H9 (cell line): ENCODE results near the gene ATP6V1C2. TPM values are rescaled to one million over a fixed set of nuclear protein-coding genes. Genes with fewer than 3 reads are reported as not detected.

ENCODE experiments used
- DNase-seq: peaks from one replicate; pipeline ENCODE4 v3.0.0-alpha.2; 2017
- H2AFZ ChIP-seq: one replicate; pipeline ENCODE4 v1.6.1; 2013; ENCODE audit warnings: mild to moderate bottlenecking, low read length, control low read depth, moderate library complexity
- H2AK5ac ChIP-seq: 2 replicates; pipeline ENCODE4 v1.6.1; 2013; ENCODE audit warnings: low read length, control low read depth, mixed read lengths; ENCODE audit not compliant: insufficient read length
- H2BK120ac ChIP-seq: one replicate; pipeline ENCODE4 v1.6.1; 2013; ENCODE audit warnings: low read depth, mild to moderate bottlenecking, low read length, control low read depth, inconsistent platforms; ENCODE audit not compliant: poor library complexity, severe bottlenecking
- H2BK12ac ChIP-seq: 2 replicates; pipeline ENCODE4 v1.6.1; 2013; ENCODE audit warnings: low read length, control low read depth, mixed read lengths, low read depth; ENCODE audit not compliant: insufficient read length
- H2BK15ac ChIP-seq: 2 replicates; pipeline ENCODE4 v1.6.1; 2013; ENCODE audit warnings: low read depth, low read length, control low read depth
- H2BK20ac ChIP-seq: one replicate; pipeline ENCODE4 v1.6.1; 2013; ENCODE audit warnings: low read depth, mild to moderate bottlenecking, low read length, control low read depth, inconsistent platforms; ENCODE audit not compliant: poor library complexity, severe bottlenecking
- H2BK5ac ChIP-seq: 2 replicates; pipeline ENCODE4 v1.6.1; 2013; ENCODE audit warnings: low read length, control low read depth, mixed read lengths; ENCODE audit not compliant: insufficient read length
- H3K14ac ChIP-seq: 2 replicates; pipeline ENCODE4 v1.6.1; 2013; ENCODE audit warnings: low read length, control low read depth; ENCODE audit not compliant: insufficient read depth
- H3K18ac ChIP-seq: 2 replicates; pipeline ENCODE4 v1.6.1; 2013; ENCODE audit warnings: low read depth, mild to moderate bottlenecking, mixed read lengths, low read length, control low read depth; ENCODE audit not compliant: insufficient read length
- H3K23ac ChIP-seq: 2 replicates; pipeline ENCODE4 v1.6.1; 2013; ENCODE audit warnings: low read length, control low read depth, mixed read lengths, low read depth; ENCODE audit not compliant: insufficient read length
- H3K23me2 ChIP-seq: 2 replicates; pipeline ENCODE4 v1.6.1; 2013; ENCODE audit warnings: low read depth, mild to moderate bottlenecking, mixed read lengths, low read length, control low read depth; ENCODE audit not compliant: insufficient read length, poor library complexity, severe bottlenecking
- H3K27ac ChIP-seq: 2 replicates; pipeline ENCODE4 v1.5.1; 2013; ENCODE audit warnings: low read length, control low read depth, mixed read lengths, low read depth; ENCODE audit not compliant: insufficient read length
- H3K27me3 ChIP-seq: 2 replicates; pipeline ENCODE4 v1.6.1; 2013; ENCODE audit warnings: low read length, control low read depth, inconsistent platforms; ENCODE audit not compliant: insufficient read depth
- H3K4ac ChIP-seq: 2 replicates; pipeline ENCODE4 v1.6.1; 2013; ENCODE audit warnings: low read depth, mild to moderate bottlenecking, control low read depth, inconsistent platforms, low read length, moderate library complexity
- H3K4me1 ChIP-seq: 2 replicates; pipeline ENCODE4 v1.6.1; 2013; ENCODE audit warnings: low read length, control low read depth, inconsistent platforms; ENCODE audit not compliant: insufficient read depth
- H3K4me2 ChIP-seq: 2 replicates; pipeline ENCODE4 v1.6.1; 2013; ENCODE audit warnings: low read length, control low read depth, mixed read lengths; ENCODE audit not compliant: insufficient read length, insufficient read depth
- H3K56ac ChIP-seq: 2 replicates; pipeline ENCODE4 v1.6.1; 2013; ENCODE audit warnings: low read depth, mild to moderate bottlenecking, mixed read lengths, low read length, control low read depth; ENCODE audit not compliant: insufficient read length
- H3K79me1 ChIP-seq: 2 replicates; pipeline ENCODE4 v1.6.1; 2013; ENCODE audit warnings: low read depth, mild to moderate bottlenecking, moderate library complexity, low read length, control low read depth, inconsistent platforms; ENCODE audit not compliant: insufficient read depth, poor library complexity, severe bottlenecking
- H3K79me2 ChIP-seq: 2 replicates; pipeline ENCODE4 v1.6.1; 2013; ENCODE audit warnings: low read length, control low read depth, inconsistent platforms; ENCODE audit not compliant: insufficient read depth
- H3K9ac ChIP-seq: 2 replicates; pipeline ENCODE4 v1.6.1; 2013; ENCODE audit warnings: low read length, control low read depth, mixed read lengths; ENCODE audit not compliant: insufficient read length; ENCODE audit errors: extremely low read depth
- H3K9me3 ChIP-seq: one replicate; pipeline ENCODE4 v1.6.1; 2013; ENCODE audit warnings: low read depth, low read length, inconsistent platforms; ENCODE audit not compliant: control insufficient read depth
- H3T11ph ChIP-seq: one replicate; pipeline ENCODE4 v1.6.1; 2013; ENCODE audit warnings: mild to moderate bottlenecking, low read length, control low read depth, inconsistent platforms
- H4K20me1 ChIP-seq: one replicate; pipeline ENCODE4 v1.6.1; 2013; ENCODE audit not compliant: control insufficient read depth, insufficient read length, insufficient read depth
- H4K5ac ChIP-seq: 2 replicates; pipeline ENCODE4 v1.6.1; 2013; ENCODE audit warnings: low read depth, mild to moderate bottlenecking, mixed read lengths, low read length, control low read depth; ENCODE audit not compliant: insufficient read length
- H4K8ac ChIP-seq: replicated peaks from 2 replicates; pipeline ENCODE4 v1.6.1; 2013; ENCODE audit warnings: low read length, control low read depth, mixed read lengths, low read depth; ENCODE audit not compliant: insufficient read length
- H4K91ac ChIP-seq: 2 replicates; pipeline ENCODE4 v1.6.1; 2013; ENCODE audit warnings: low read depth, mild to moderate bottlenecking, moderate library complexity, mixed read lengths, low read length, control low read depth; ENCODE audit not compliant: insufficient read length
- H3K27ac Mint-ChIP-seq, 3 experiments: 2 replicates in 2 of 3; 3 replicates in 1 of 3; pipeline ENCODE4 v1.8.0; 2020 to 2021; ENCODE audit warnings: mixed read lengths in 3 of 3, mild to moderate bottlenecking in 1 of 3, moderate library complexity in 1 of 3
- H3K27me3 Mint-ChIP-seq: 2 replicates; pipeline ENCODE4 v1.8.0; 2021; ENCODE audit warnings: low read depth, mild to moderate bottlenecking, moderate library complexity, mixed read lengths
- H3K36me3 Mint-ChIP-seq, 3 experiments: 2 replicates in 2 of 3; 3 replicates in 1 of 3; pipeline ENCODE4 v1.8.0; 2020 to 2021; ENCODE audit warnings: low read depth in 3 of 3, mixed read lengths in 3 of 3; ENCODE audit not compliant: insufficient read depth in 1 of 3
- H3K4me1 Mint-ChIP-seq, 2 experiments: 2 replicates each; pipeline ENCODE4 v1.8.0; 2020; ENCODE audit warnings: mixed read lengths in 2 of 2
- H3K4me3 Mint-ChIP-seq, 2 experiments: 2 replicates in 1 of 2; 3 replicates in 1 of 2; pipeline ENCODE4 v1.8.0; 2020 to 2021; ENCODE audit warnings: mild to moderate bottlenecking in 2 of 2, mixed read lengths in 2 of 2, moderate library complexity in 1 of 2
- H3K9me3 Mint-ChIP-seq, 2 experiments: 2 replicates in 1 of 2; 3 replicates in 1 of 2; pipeline ENCODE4 v1.8.0; 2020; ENCODE audit warnings: mild to moderate bottlenecking in 2 of 2, mixed read lengths in 2 of 2, moderate library complexity in 1 of 2
- WGBS: extraction: QIAGEN DNeasy Blood & Tissue Kit; methylation state at CpG from one replicate; pipeline ENCODE4 v1.1.7; 2013; ENCODE audit warnings: missing lambda C conversion rate, low lambda C conversion rate, mixed read lengths; ENCODE audit not compliant: insufficient read length; ENCODE audit errors: extremely low coverage; 5-methylcytosine and 5-hydroxymethylcytosine counted together
- total RNA-seq: library from RNA; stranded (reverse); gene quantifications from 2 replicates; pipeline ENCODE4 v1.2.1, GENCODE V29; 2021
- TF ChIP-seq, protein P1 (sequence below): fragments of 200-600 bp; sonication (generic); conservative IDR thresholded peaks from 3 replicates; pipeline ENCODE4 v1.8.0; 2021; ENCODE audit warnings: antibody characterized with exemption, mild to moderate bottlenecking

ATP6V1C2 gene
- total RNA-seq, 1 experiment from 2014 or later, result 1.2 TPM

DNA sequence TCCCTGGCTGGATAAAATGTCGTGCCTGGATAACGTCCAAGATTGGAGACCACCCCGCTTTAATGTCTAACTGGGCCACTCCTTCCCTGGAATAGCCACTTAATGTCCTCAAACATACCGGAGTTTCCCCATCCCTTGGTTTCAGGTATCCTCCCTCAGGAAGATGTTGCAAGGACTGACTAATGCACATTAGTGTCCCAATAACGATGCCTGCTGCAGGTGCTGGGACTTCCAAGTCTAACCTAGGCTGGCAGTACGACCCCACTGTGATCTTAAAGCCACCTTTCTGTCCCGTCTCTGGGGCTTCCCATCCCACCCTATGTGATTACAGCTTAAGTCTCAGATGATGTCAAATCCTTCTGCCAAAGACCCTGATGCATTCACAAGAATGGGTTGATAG, 1.1 kb upstream of the ATP6V1C2 start:
- H3K14ac ChIP-seq, result no peak overlapping the region
- peaks cover 36% of the 10 kb centered on the region for H3K27me3 ChIP-seq
- H4K8ac ChIP-seq, result no peak overlapping the region
- H2BK20ac ChIP-seq, result no peak overlapping the region
- H3K27ac ChIP-seq, result no peak overlapping the region
- Mint-ChIP-seq H3K27me3 (peaks cover 87% of the 10 kb centered on the region), H3K27ac (no peak overlapping the region), H3K4me1 (peaks cover 12 to 15% of the 10 kb centered on the region in 2 experiments), H3K36me3 (no peaks in the 10 kb centered on the region; a peak in 2 of 7 replicates), H3K9me3 (peaks cover 0 to 6% of the 10 kb centered on the region in 2 experiments; a peak in 2 of 5 replicates), H3K4me3 (peak overlapping the region; percentile 56 to 71; a peak in 4 of 5 replicates)
- H2BK12ac ChIP-seq, result no peak overlapping the region
- no peak overlapping the region for H2AFZ ChIP-seq
- H2BK15ac ChIP-seq, result no peak overlapping the region
- H3K4ac ChIP-seq, result no peak overlapping the region
- no CpG with 5 or more reads among the region's 7 CpGs for WGBS
- no peaks in the 10 kb centered on the region for H3K79me2 ChIP-seq
- no peak overlapping the region for H4K91ac ChIP-seq
- no peak overlapping the region for H3K18ac ChIP-seq
- H2AK5ac ChIP-seq, result no peak overlapping the region
- H4K20me1 ChIP-seq, result no peaks in the 10 kb centered on the region
- no peak for DNase-seq
- peaks cover 10% of the 10 kb centered on the region for H3K23me2 ChIP-seq
- H3K56ac ChIP-seq, result no peak overlapping the region
- no peak overlapping the region for H4K5ac ChIP-seq
- no peak overlapping the region for H3K23ac ChIP-seq
- no peak overlapping the region for H3K9ac ChIP-seq
- no peaks in the 10 kb centered on the region for H3K79me1 ChIP-seq
- TF ChIP-seq, protein P1, sequence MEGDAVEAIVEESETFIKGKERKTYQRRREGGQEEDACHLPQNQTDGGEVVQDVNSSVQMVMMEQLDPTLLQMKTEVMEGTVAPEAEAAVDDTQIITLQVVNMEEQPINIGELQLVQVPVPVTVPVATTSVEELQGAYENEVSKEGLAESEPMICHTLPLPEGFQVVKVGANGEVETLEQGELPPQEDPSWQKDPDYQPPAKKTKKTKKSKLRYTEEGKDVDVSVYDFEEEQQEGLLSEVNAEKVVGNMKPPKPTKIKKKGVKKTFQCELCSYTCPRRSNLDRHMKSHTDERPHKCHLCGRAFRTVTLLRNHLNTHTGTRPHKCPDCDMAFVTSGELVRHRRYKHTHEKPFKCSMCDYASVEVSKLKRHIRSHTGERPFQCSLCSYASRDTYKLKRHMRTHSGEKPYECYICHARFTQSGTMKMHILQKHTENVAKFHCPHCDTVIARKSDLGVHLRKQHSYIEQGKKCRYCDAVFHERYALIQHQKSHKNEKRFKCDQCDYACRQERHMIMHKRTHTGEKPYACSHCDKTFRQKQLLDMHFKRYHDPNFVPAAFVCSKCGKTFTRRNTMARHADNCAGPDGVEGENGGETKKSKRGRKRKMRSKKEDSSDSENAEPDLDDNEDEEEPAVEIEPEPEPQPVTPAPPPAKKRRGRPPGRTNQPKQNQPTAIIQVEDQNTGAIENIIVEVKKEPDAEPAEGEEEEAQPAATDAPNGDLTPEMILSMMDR, result no peak
- H3T11ph ChIP-seq, result no peak overlapping the region
- no peak overlapping the region for H2BK5ac ChIP-seq
- H2BK120ac ChIP-seq, result no peak overlapping the region
- no peaks in the 10 kb centered on the region for H3K9me3 ChIP-seq
- no peaks in the 10 kb centered on the region for H3K4me1 ChIP-seq
- no peak overlapping the region for H3K4me2 ChIP-seq
